BJ (cell line): ENCODE measurements around the gene PIK3R6. TPM values are rescaled to one million over a fixed set of nuclear protein-coding genes. Genes with fewer than 3 reads are reported as not detected.

Experiments
- CTCF ChIA-PET: fragments of 350-600 bp; formaldehyde crosslinking; extraction: SDS; loops from one replicate; lab custom pipeline; 2021; ENCODE audit warnings: antibody characterized with exemption, inconsistent platforms; lab: Yijun Ruan, JAX
- POLR2A ChIA-PET: fragments of 300-600 bp; sonication (Branson Sonifier 250); formaldehyde crosslinking; extraction: SDS; loops from one replicate; lab custom pipeline; 2021; ENCODE audit warnings: antibody characterized with exemption; lab: Charles Lee
- DNase-seq: peaks from one replicate; pipeline ENCODE4 v3.0.0-alpha.2; 2011; ENCODE audit warnings: low read depth
- H3K27me3 ChIP-seq: 2 replicates; pipeline ENCODE4 v1.6.0; 2011; ENCODE audit warnings: low read length; ENCODE audit not compliant: control insufficient read depth, insufficient read depth
- H3K36me3 ChIP-seq: 2 replicates; pipeline ENCODE4 v1.5.1; 2011; ENCODE audit warnings: low read length; ENCODE audit not compliant: control insufficient read depth, insufficient read depth
- H3K4me3 ChIP-seq: 2 replicates; pipeline ENCODE4 v1.5.1; 2011; ENCODE audit warnings: low read depth, mild to moderate bottlenecking, control low read depth, low read length
- CTCF ChIP-seq: IDR thresholded peaks from 2 replicates; pipeline ENCODE4 v1.5.1; 2011; ENCODE audit warnings: low read depth, mild to moderate bottlenecking, control low read depth, inconsistent platforms, low read length, moderate library complexity; ENCODE audit not compliant: insufficient read depth
- polyA plus RNA-seq: library from polyadenylated mRNA; depleted of rRNA; stranded (reverse); fragments of >200 nt; gene quantifications from 2 replicates; pipeline ENCODE4 v1.2.3, GENCODE V29; 2011

Gene PIK3R6
- polyA plus RNA-seq, 1 experiment: not detected

GRCh38 chr17:8762012-8762411 is 105.5 kb downstream of the PIK3R6 start:
- Histone ChIP-seq H3K27me3 (no peaks in the 10 kb centered on the region; the same call in none of the 2 replicates), H3K36me3 (no peaks in the 10 kb centered on the region), H3K4me3 (no peak overlapping the region)
- DNase-seq: no peak
- CTCF ChIA-PET: interaction anchor here (1.1 kb wide), 1 partner anchor 24 kb away, joined by 5 read pairs; no protein-coding TSS in a partner anchor
- POLR2A ChIA-PET: no interaction called here
- no peak for TF ChIP-seq CTCF

DNA sequence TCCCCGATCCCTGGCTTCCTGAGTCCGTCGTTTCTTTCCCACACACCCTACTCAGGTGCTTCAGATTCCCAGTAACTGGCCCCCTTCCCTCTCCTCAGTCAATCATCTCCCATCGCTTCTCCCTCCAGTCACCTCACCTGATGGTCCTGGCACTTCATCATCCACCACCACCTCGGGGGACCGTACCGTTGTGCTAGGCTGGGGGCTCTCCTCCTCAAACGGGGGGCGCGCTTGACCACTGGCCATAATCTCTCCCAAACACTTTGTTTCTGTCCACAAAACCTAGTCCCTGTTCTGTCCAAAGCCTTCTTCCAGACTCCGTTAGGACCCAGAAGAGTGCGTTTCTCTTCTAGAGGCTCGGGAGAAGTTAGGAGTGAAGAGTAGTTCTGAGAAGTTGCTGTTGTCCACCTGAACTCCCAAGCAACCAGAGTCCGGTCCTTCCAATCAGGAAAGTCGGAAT is 109.3 kb downstream of the PIK3R6 start, which contains the start of gene SPDYE4:
TSS of gene SPDYE4 (minus strand) at position 410 of the 460 bp plus-strand sequence. CDS start at position 246, 164 bp downstream.
- TF ChIP-seq CTCF: no peak
- Histone ChIP-seq H3K27me3 (no peaks in the 10 kb centered on the region; the same call in none of the 2 replicates), H3K36me3 (no peaks in the 10 kb centered on the region), H3K4me3 (no peak within 1 kb of the TSS)
- POLR2A ChIA-PET: no interaction called here
- DNase-seq: no peak
- CTCF ChIA-PET: no interaction called here

DNA sequence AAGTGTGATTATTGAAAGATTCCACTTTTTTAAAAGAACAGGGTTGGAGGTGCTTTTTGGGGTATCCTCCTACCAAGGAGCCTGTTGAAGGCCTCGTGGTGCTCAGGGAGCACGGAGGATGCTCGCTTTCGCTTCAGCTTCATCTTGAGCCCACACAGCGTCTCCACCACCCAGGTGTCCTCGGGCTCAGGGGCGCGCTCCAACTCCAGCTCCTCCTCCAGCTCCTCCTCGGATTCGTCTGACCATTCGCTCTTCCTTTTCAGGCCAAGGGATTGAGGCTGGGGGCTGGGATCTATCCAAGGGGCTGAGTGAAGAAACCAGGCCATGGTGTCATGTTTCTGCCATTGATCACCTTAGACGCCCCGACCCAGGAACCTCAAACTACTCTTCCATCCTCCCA is 110.3 kb downstream of the PIK3R6 start:
- Histone ChIP-seq H3K27me3 (no peaks in the 10 kb centered on the region; the same call in none of the 2 replicates), H3K4me3 (no peak overlapping the region), H3K36me3 (no peaks in the 10 kb centered on the region)
- ChIA-PET CTCF (interaction anchor here (0.6 to 2.1 kb wide), 6 partner anchors 8 to 371 kb away, joined by 3 to 6 read pairs (median 4); no protein-coding TSS in a partner anchor), POLR2A (no interaction called here)
- TF ChIP-seq CTCF: no peak
- DNase-seq: no peak

GRCh38 chr17:8755590-8756255 is 111.8 kb downstream of the PIK3R6 start:
- peaks cover 3% of the 10 kb centered on the region for H3K27me3 ChIP-seq
- no peak for DNase-seq
- H3K36me3 ChIP-seq: no peaks in the 10 kb centered on the region
- ChIA-PET CTCF (interaction anchor here (1.3 to 3.2 kb wide), 4 partner anchors 10 to 30 kb away, joined by 3 to 13 read pairs (median 6); no protein-coding TSS in a partner anchor), POLR2A (no interaction called here)
- TF ChIP-seq CTCF: no peak
- H3K4me3 ChIP-seq: no peak overlapping the region

- H3K36me3 ChIP-seq: no peaks in the 10 kb centered on the region
- no peak for DNase-seq
- POLR2A ChIA-PET: no interaction called here
- no peak overlapping the region for H3K4me3 ChIP-seq
- CTCF ChIA-PET: interaction anchor here (1.3 to 3.2 kb wide), 3 partner anchors 9 to 140 kb away, joined by 7 to 13 read pairs (median 8); no protein-coding TSS in a partner anchor
- peaks cover 3% of the 10 kb centered on the region for H3K27me3 ChIP-seq
- no peak for TF ChIP-seq CTCF
Observed at GRCh38 chr17:8754890-8755289, 112.6 kb downstream of the PIK3R6 start.
